AG04449 (cell line): Measurements from ENCODE around the gene CUL9.

Source experiments
- CTCF ChIA-PET: fragments of 350-600 bp; formaldehyde crosslinking; extraction: SDS; loops from one replicate; lab custom pipeline; 2021; ENCODE audit warnings: antibody characterized with exemption; lab: Yijun Ruan, JAX
- POLR2A ChIA-PET: fragments of 400-600, 350-600 bp; formaldehyde crosslinking; extraction: SDS; loops from one replicate; lab custom pipeline; 2020; ENCODE audit warnings: antibody characterized with exemption, inconsistent platforms; lab: Yijun Ruan, JAX
- DNase-seq: peaks from one replicate; pipeline ENCODE4 v3.0.0-alpha.2; 2010; ENCODE audit warnings: low read depth, low spot score
- H3K4me3 ChIP-seq: 2 replicates; pipeline ENCODE4 v1.5.1; 2011; ENCODE audit warnings: low read depth, mild to moderate bottlenecking, control low read depth, low read length
- CTCF ChIP-seq: IDR thresholded peaks from one replicate; pipeline ENCODE4 v1.5.1; 2011; ENCODE audit warnings: mild to moderate bottlenecking, moderate library complexity, low read length, control low read depth, inconsistent platforms; ENCODE audit not compliant: insufficient read depth; ENCODE audit errors: missing control alignments

The CUL9 gene

DNA sequence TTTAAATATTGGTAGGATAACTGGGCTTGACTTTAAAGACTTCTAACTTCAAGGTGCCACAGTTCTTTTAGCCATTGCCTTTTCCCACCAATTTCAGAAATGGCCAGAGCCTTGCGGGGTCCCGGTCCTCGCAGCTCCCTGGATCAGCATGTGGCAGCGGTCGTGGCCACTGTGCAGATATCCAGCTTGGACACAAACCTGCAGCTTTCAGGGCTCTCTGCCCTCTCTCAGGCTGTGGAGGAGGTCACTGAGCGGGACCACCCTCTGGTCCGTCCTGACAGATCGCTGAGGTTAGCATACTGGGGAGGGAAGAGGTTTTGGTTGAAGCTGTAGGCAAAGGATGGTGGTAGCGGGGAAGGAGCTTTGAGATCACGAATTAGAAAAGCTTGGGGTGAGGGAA, 6.4 kb downstream of the CUL9 start:
- TF ChIP-seq CTCF: no peak
- no peak overlapping the region for H3K4me3 ChIP-seq
- ChIA-PET CTCF (interaction anchor here (1.2 to 1.6 kb wide), 2 partner anchors 14 to 40 kb away, joined by 3 to 4 read pairs; partner anchors contain the start of gene DNPH1), POLR2A (no interaction called here)
- no peak for DNase-seq

DNA sequence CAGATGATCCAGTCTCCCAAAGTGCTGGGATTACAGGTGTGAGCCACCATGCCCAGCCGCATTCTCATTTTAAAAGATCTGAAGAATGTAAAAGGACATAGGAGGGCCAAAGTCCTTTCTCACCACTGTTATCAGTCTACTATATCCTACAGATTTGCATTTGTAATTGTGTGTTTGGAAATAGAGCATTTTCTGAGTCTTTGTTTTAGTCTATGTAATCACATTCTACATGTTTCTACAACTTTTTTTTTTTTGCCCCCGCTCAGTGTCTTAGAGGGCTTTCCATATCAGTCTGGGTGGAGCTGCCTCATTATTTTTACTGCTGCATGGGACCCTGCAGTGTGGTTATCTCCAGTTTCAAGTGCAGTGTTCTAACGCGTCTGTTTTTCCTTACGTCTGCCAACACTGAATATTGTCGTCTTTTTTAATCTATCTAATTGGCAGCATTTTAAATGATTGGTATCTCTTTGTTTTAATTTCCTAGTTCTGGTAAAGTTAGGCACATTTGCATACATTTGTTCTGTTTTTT, 7.8 kb downstream of the CUL9 start:
- CTCF ChIA-PET: interaction anchor here (1.2 to 1.8 kb wide), 4 partner anchors 11 to 145 kb away, joined by 3 to 5 read pairs (median 4); partner anchors contain the start of gene DNPH1
- no peak for TF ChIP-seq CTCF
- DNase-seq: no peak
- no peak overlapping the region for H3K4me3 ChIP-seq
- POLR2A ChIA-PET: no interaction called here

DNA sequence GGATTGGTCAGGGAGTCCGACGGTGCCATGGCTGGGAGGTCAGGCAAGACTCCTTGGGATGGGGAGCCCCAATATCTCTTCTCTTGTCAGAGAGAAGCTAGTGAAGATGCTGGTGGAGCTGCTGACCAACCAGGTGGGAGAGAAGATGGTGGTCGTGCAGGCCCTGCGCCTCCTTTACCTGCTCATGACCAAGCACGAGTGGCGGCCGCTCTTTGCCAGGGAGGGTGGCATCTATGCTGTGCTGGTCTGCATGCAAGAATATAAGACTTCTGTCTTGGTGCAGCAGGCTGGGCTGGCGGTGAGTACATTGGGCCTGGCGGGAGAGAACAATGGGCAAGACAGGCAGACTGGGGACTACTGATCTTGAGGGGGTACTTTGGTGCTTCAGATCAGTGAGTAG, 10.9 kb downstream of the CUL9 start:
- ChIA-PET POLR2A (no interaction called here), CTCF (interaction anchor here (1.1 kb wide), 1 partner anchor 36 kb away, joined by 4 read pairs; the partner anchor contains the start of gene DNPH1)
- no peak overlapping the region for H3K4me3 ChIP-seq
- TF ChIP-seq CTCF: no peak
- DNase-seq: no peak

DNA sequence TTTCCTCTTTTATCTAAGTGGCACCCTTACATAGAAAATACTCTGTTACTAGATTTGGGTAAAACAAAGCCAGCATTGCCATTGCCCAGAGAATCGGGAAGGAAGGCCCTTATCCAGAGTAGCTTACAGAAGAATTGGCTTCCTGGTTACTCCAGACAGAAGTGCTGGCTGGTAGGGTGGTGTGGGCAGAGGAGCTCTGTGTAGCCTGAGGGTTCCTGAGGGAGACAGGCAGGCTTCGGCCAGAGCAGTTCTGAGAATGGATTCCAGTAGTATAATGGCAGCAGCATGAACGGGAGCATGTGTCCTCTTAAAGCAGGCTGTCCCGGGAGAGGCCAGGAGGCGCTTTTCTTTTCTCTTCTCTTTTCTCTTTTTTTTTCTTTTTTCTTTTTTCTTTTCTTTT, 11.9 kb downstream of the CUL9 start:
- DNase-seq: no peak
- no peak for TF ChIP-seq CTCF
- no peak overlapping the region for H3K4me3 ChIP-seq
- ChIA-PET POLR2A (interaction anchor here (0.7 kb wide), 1 partner anchor 22 kb away, joined by 4 read pairs; no protein-coding TSS in a partner anchor), CTCF (interaction anchor here (0.6 to 0.8 kb wide), 2 partner anchors 20 to 35 kb away, joined by 3 read pairs; partner anchors contain the start of gene DNPH1)

DNA sequence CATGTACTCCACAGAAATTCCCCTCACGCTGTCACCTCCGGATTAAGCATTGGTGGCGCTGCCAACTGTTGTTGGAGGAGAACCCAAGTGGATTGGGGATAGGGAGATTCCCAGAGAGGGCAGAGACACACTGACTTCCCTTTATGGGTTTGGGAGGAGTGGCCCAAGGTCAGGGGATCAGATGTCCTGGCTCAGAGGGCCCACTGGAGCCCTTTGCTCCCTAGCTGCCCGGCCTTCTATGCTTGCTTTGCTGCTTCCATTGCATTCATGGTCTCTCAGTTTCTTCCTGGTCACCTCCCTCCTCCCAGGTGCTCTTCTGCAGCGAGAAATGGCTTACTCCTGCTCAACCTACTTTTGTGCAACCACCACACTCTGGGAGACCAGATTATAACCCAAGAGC, 14.3 kb downstream of the CUL9 start:
- no peak for DNase-seq
- CTCF ChIA-PET: no interaction called here
- POLR2A ChIA-PET: no interaction called here
- TF ChIP-seq CTCF: no peak
- H3K4me3 ChIP-seq: no peak overlapping the region

DNA sequence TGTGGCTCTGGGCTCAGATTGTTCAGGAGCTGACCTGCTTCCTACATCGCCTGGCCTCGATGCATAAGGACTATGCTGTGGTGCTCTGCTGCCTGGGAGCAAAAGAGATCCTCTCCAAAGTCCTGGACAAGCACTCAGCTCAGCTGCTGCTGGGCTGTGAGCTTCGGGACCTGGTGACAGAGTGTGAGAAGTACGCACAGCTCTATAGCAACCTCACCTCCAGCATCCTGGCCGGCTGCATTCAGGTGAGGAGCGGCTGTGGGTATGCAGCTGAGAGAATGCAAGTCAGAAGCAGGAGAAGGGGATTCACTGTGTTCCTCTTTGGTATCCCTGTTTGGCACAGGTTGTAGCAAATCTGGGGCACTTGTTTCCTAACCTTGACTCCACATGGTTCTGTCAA, 17.9 kb downstream of the CUL9 start:
- CTCF ChIA-PET: interaction anchor here (2.2 kb wide), 1 partner anchor 29 kb away, joined by 12 read pairs; the partner anchor contains the start of gene DNPH1
- no peak for DNase-seq
- POLR2A ChIA-PET: no interaction called here
- no peak for TF ChIP-seq CTCF
- no peak overlapping the region for H3K4me3 ChIP-seq
